Pancreas (tissue), 10 donors: Measurements from ENCODE around the gene EFCAB6. TPM values are rescaled to one million over a fixed set of nuclear protein-coding genes. Genes with fewer than 3 reads are reported as not detected.

Source experiments
- ATAC-seq, 4 donors: fragments of 200-7000 bp; cut with Tn5 transposase; one replicate each; pipeline versions ENCODE4 v1.8.0 to v1.9.1; 2020; ENCODE audit warnings: mild to moderate bottlenecking in 4 of 4, moderate library complexity in 4 of 4
- DNase-seq, 6 donors: peaks; one replicate each; pipeline ENCODE4 v3.0.0-alpha.2; 2020
- FAIRE-seq: peaks from 2 replicates; lab custom pipeline; 2012; peaks lifted over from hg19 to GRCh38; lab: Jason Lieb, UNC
- H3K27ac ChIP-seq, 4 donors: fragments of 200-600 bp; sonication (generic); 1 replicate in 3 of 4; 2 replicates in 1 of 4; pipeline versions ENCODE4 v1.5.0 to v1.8.0; 2020
- H3K27me3 ChIP-seq, 4 donors: fragments of 200-600 bp; one replicate each; pipeline ENCODE4 v1.8.0; 2021
- H3K36me3 ChIP-seq, 3 donors: fragments of 200-600 bp; sonication (generic) in 1 of 3; one replicate each; pipeline versions ENCODE4 v1.5.0 to v1.8.0; 2020 to 2021
- H3K4me1 ChIP-seq, 3 donors: fragments of 200-600 bp; one replicate each; pipeline ENCODE4 v1.8.0; 2021
- H3K4me3 ChIP-seq, 4 donors: fragments of 200-600 bp; sonication (generic) in 2 of 4; one replicate each; pipeline versions ENCODE4 v1.5.0 to v1.8.0; 2020 to 2021
- H3K9me3 ChIP-seq, 4 donors: fragments of 200-600 bp; one replicate each; pipeline ENCODE4 v1.8.0; 2021
- CTCF ChIP-seq, 4 donors: fragments of 200-600 bp; sonication (generic) in 3 of 4; IDR thresholded peaks; one replicate each; pipeline versions ENCODE4 v1.5.0 to v1.8.0; 2021; ENCODE audit warnings: antibody characterized with exemption in 4 of 4
- WGBS, 2 donors: extraction: QIAGEN DNeasy Blood & Tissue Kit; methylation state at CpG; one replicate each; pipeline ENCODE4 v1.1.7; 2013; 5-methylcytosine and 5-hydroxymethylcytosine counted together
- intact Hi-C, 3 donors: fragments of 100-400 bp; cut with DNase I; formaldehyde crosslinking; loops; one replicate each; pipeline versions ENCODE4 v1.11.1 to v1.14.2; 2022
- polyA plus RNA-seq, 2 donors: library from polyadenylated mRNA; stranded (reverse); fragments of 200-250 nt; gene quantifications; one replicate each; pipeline ENCODE4 v1.2.3, GENCODE V29; 2013
- total RNA-seq, 6 donors: library from RNA; stranded (reverse); fragmentation: NEBNext Ultra II Directional in 4 of 6; extraction: Animal tissue kit (Norgen Biotek cat#: 25700) in 4 of 6; gene quantifications; one replicate each; pipeline versions ENCODE4 v1.2.1 to v1.2.4, GENCODE V29; 2021 to 2023
- donor health status: healthy with polysubstance abuse.
- donor health status: DM: no; HTN: no; CAD: no; lungs with moderate emphysema.
- donor health status: DM: no; HTN: no; CAD: no.
- donor health status: control.
- donor health status: control.
- donor health status: Bipolar disorder and iron deficiency.
- donor health status: DM: yes; HTN: yes; CAD: no.
- donor health status: DM: no; HTN: no; CAD: no.
- donor health status: DM: no; HTN: no; CAD: no.
- donor health status: DM: yes; HTN: yes; CAD: no.

Gene EFCAB6
- total and polyA plus RNA-seq, 8 donors: 1.6 to 3.4 (median 2.2) TPM

- no peak overlapping the region for H3K4me3 ChIP-seq
- H3K36me3 ChIP-seq: no peaks in the 10 kb centered on the region
- ATAC-seq: no peak
- FAIRE-seq: no peak
- no peak for DNase-seq
- intact Hi-C loops: no loop called here
- no peak for TF ChIP-seq CTCF (IDR thresholded peaks at IDR 0.05)
- WGBS, 2 donors: 86 to 90% methylated on average over 15 of the region's 15 CpGs
- H3K4me1 ChIP-seq: no peaks in the 10 kb centered on the region
- no peaks in the 10 kb centered on the region for H3K9me3 ChIP-seq
- H3K27ac ChIP-seq: no peak overlapping the region
- H3K27me3 ChIP-seq: no peaks in the 10 kb centered on the region
Measured at GRCh38 chr22:43749473-43749872, 62.6 kb downstream of the EFCAB6 start.

DNA sequence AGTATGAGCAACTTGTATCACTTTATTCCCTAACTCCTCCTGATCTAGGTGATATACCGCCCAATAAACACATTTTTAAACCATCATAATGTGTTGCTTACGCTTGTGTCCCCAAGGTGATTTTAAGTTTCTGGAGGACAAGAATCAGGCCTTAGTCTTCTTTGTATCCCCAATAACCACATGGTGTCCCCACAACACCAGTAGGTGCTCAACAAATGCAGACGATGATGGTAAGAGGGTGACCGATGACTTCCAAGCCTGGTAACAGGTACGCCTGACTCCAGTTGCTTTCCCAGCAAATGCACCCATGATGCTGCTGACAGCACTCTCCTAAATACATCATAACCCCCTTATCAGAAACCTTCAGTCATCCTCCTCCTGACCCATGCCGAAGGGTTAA lies 64.2 kb downstream of the EFCAB6 start:
- ATAC-seq (no peak), FAIRE-seq (no peak), DNase-seq (no peak)
- no peak overlapping the region for H3K27ac ChIP-seq
- no peak for TF ChIP-seq CTCF (IDR thresholded peaks at IDR 0.05)
- H3K9me3 ChIP-seq: no peaks in the 10 kb centered on the region
- no peaks in the 10 kb centered on the region for H3K27me3 ChIP-seq
- H3K36me3 ChIP-seq: no peaks in the 10 kb centered on the region
- WGBS, 2 donors: 88 to 92% methylated on average over 6 of the region's 6 CpGs
- no peaks in the 10 kb centered on the region for H3K4me1 ChIP-seq
- no peak overlapping the region for H3K4me3 ChIP-seq
- intact Hi-C loops: no loop called here

GRCh38 chr22:43747058-43747457 lies 65.0 kb downstream of the EFCAB6 start:
- DNase-seq: no peak
- intact Hi-C loops: no loop called here
- ATAC-seq: no peak
- Histone ChIP-seq H3K36me3 (no peaks in the 10 kb centered on the region), H3K4me1 (no peaks in the 10 kb centered on the region), H3K27me3 (no peaks in the 10 kb centered on the region), H3K9me3 (no peaks in the 10 kb centered on the region), H3K27ac (no peak overlapping the region), H3K4me3 (no peak overlapping the region)
- 81 to 93% methylated on average over 6 of the region's 6 CpGs for WGBS, 2 donors
- FAIRE-seq: no peak
- no peak for TF ChIP-seq CTCF (IDR thresholded peaks at IDR 0.05)

DNA sequence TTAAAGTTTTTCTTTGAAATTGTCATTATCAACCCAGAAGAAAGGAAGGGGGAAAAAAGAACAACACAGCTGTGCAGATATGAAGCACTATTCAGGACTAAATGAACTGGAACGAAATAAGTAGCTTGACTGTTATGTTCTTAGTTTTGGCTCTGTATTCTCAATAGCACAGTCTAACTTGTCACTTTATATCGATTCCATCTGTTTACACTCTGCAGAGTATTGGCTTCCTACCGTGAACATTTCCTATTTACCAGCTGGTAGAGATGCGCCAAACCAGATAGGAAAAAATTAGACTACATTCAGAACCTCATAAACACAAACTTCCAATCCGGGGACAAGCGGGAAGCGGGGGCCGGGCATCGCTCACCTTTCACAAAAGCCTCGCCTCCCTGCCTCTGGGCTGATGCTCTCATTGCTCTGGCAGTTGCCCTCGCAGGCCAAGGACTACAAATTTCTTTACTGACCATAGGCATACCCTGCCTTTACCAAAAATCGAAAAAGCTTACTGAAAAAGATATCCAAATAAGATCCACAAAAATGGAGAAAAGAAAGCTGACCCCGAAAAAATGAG lies 66.2 kb downstream of the EFCAB6 start:
- no peak for TF ChIP-seq CTCF (IDR thresholded peaks at IDR 0.05)
- intact Hi-C loops: no loop called here
- H3K36me3 ChIP-seq: no peaks in the 10 kb centered on the region
- no peak overlapping the region for H3K4me3 ChIP-seq
- ATAC-seq (no peak), FAIRE-seq (no peak), DNase-seq (no peak)
- H3K27ac ChIP-seq: no peak overlapping the region
- H3K9me3 ChIP-seq: no peaks in the 10 kb centered on the region
- WGBS, 2 donors: 72 to 77% methylated on average over 13 of the region's 13 CpGs
- no peaks in the 10 kb centered on the region for H3K4me1 ChIP-seq
- no peaks in the 10 kb centered on the region for H3K27me3 ChIP-seq

GRCh38 chr22:43745411-43745770 lies 66.7 kb downstream of the EFCAB6 start:
- TF ChIP-seq CTCF (IDR thresholded peaks at IDR 0.05): no peak
- ATAC-seq: no peak
- H3K27ac ChIP-seq: no peak overlapping the region
- no peak for DNase-seq
- intact Hi-C loops: no loop called here
- no peaks in the 10 kb centered on the region for H3K4me1 ChIP-seq
- 85 to 89% methylated on average over 7 of the region's 7 CpGs for WGBS, 2 donors
- H3K36me3 ChIP-seq: no peaks in the 10 kb centered on the region
- FAIRE-seq: no peak
- H3K27me3 ChIP-seq: no peaks in the 10 kb centered on the region
- no peak overlapping the region for H3K4me3 ChIP-seq
- no peaks in the 10 kb centered on the region for H3K9me3 ChIP-seq
